ENCODE measurements around the gene IQSEC3.
A peak's percentile ranks its signal among the peaks of the same experiment; 100 is the strongest.

The IQSEC3 gene

GRCh38 chr12:171276-171675 lies 104.7 kb downstream of the IQSEC3 start:
- no peak overlapping the region for H3K56ac ChIP-seq (ENCODE audit: low read length)
- no peak overlapping the region for H4K5ac ChIP-seq (ENCODE audit: low read length)
- H3K9ac ChIP-seq (ENCODE audit: low read length) = no peak overlapping the region
- no peak overlapping the region for H3K4ac ChIP-seq (ENCODE audit: low read depth, low read length)
- no peak overlapping the region for H2AK5ac ChIP-seq (ENCODE audit: low read length)
- no peak overlapping the region for H3K4me2 ChIP-seq (ENCODE audit: low read length)
- H3K79me2 ChIP-seq (ENCODE audit: control insufficient read depth, insufficient read depth, low read length) = no peaks in the 10 kb centered on the region
- no peak overlapping the region for H4K8ac ChIP-seq (ENCODE audit: low read depth, low read length)
- H2BK120ac ChIP-seq (ENCODE audit: low read depth, low read length) = no peak overlapping the region
- no peaks in the 10 kb centered on the region for H3K27me3 ChIP-seq (ENCODE audit: insufficient read depth, low read length, poor library complexity)
- H3K18ac ChIP-seq (ENCODE audit: low read length) = no peak overlapping the region
- no peak overlapping the region for H3K27ac ChIP-seq (ENCODE audit: low read depth, low read length)
- H2BK5ac ChIP-seq (ENCODE audit: low read length) = no peak overlapping the region
- no peaks in the 10 kb centered on the region for H3K36me3 ChIP-seq (ENCODE audit: control insufficient read depth, insufficient read depth, low read length)
- no peak for DNase-seq
- H3K4me1 ChIP-seq (ENCODE audit: control insufficient read depth, low read depth, low read length) = peaks cover 6% of the 10 kb centered on the region
- no peak overlapping the region for H2BK15ac ChIP-seq (replicated peaks; ENCODE audit: low read depth)
- no peak overlapping the region for H3K23ac ChIP-seq (ENCODE audit: low read length)
- no peak overlapping the region for H3K4me3 ChIP-seq (ENCODE audit: low read length)
- no peaks in the 10 kb centered on the region for H3K79me1 ChIP-seq (ENCODE audit: low read length)
- no CpG with 5 or more reads among the region's 10 CpGs for WGBS (ENCODE audit: extremely low coverage, insufficient coverage, low lambda C conversion rate)

DNA sequence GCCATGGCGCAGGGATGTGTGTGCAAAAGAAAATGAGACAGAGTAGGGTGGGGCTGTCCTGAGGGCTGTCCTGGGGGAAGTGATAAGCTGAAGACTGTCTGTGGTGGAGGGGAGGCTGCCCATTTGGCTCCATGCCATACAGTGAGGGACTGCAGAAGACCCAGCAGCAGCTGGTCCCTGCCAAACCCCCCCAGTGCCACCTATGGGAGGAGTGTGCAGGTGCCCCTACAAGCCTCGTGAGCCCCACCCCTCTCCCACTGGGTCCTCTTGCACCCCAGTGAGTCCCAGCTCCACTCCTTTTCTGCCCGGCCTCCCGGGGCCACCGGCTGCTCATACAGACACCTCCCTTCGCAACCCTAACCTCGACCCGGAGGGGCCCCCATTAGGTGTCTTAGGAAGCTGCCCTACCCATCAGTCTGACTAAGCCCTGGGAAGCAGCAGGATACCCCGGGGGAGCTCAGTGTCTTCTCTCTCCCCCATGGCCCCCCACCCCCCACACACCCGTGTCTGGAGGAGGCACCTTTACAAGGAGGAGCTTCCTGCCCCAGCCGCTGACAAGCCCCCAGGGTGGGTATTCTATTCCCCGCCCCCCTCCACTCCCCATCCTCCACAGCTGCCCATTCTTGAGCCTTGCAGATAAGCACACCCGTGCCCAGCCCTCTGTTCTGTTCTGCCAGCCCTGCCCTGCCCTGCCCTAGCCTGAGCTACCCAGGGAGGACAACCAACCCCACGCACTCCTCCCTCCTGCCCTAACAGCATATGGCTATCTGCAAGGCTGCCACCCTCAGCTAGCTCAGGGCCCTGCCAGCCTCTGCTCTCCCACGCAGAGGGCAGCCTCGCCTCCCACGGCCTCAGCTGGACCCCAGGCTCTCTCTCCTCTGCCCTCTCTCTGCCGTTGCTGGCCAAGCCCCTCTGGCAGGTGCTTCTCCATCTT lies 105.4 kb downstream of the IQSEC3 start:
- no CpG with 5 or more reads among the region's 18 CpGs for WGBS (ENCODE audit: extremely low coverage, insufficient coverage, low lambda C conversion rate)
- Histone ChIP-seq H3K23ac (ENCODE audit: low read length) (no peak overlapping the region), H3K79me2 (ENCODE audit: control insufficient read depth, insufficient read depth, low read length) (no peaks in the 10 kb centered on the region), H3K27me3 (ENCODE audit: insufficient read depth, low read length, poor library complexity) (no peaks in the 10 kb centered on the region), H4K8ac (ENCODE audit: low read depth, low read length) (no peak overlapping the region), H3K4me1 (ENCODE audit: control insufficient read depth, low read depth, low read length) (peaks cover 6% of the 10 kb centered on the region), H3K4me2 (ENCODE audit: low read length) (no peak overlapping the region), H2BK120ac (ENCODE audit: low read depth, low read length) (no peak overlapping the region), H3K27ac (ENCODE audit: low read depth, low read length) (no peak overlapping the region), H3K9ac (ENCODE audit: low read length) (no peak overlapping the region), H3K56ac (ENCODE audit: low read length) (no peak overlapping the region), H2BK5ac (ENCODE audit: low read length) (no peak overlapping the region), H2AK5ac (ENCODE audit: low read length) (no peak overlapping the region), H4K5ac (ENCODE audit: low read length) (no peak overlapping the region), H3K4me3 (ENCODE audit: low read length) (no peak overlapping the region), H2BK15ac (replicated peaks; ENCODE audit: low read depth) (no peak overlapping the region), H3K4ac (ENCODE audit: low read depth, low read length) (no peak overlapping the region), H3K36me3 (ENCODE audit: control insufficient read depth, insufficient read depth, low read length) (no peaks in the 10 kb centered on the region), H3K79me1 (ENCODE audit: low read length) (no peaks in the 10 kb centered on the region), H3K18ac (ENCODE audit: low read length) (no peak overlapping the region)
- DNase-seq = no peak

- Histone ChIP-seq H3K27me3 (ENCODE audit: insufficient read depth, low read length, poor library complexity) (no peaks in the 10 kb centered on the region), H3K23ac (ENCODE audit: low read length) (no peak overlapping the region), H3K18ac (ENCODE audit: low read length) (no peak overlapping the region), H2BK5ac (ENCODE audit: low read length) (no peak overlapping the region), H3K79me1 (ENCODE audit: low read length) (no peaks in the 10 kb centered on the region), H2BK15ac (replicated peaks; ENCODE audit: low read depth) (no peak overlapping the region), H3K4ac (ENCODE audit: low read depth, low read length) (no peak overlapping the region), H3K4me3 (ENCODE audit: low read length) (no peak overlapping the region), H3K36me3 (ENCODE audit: control insufficient read depth, insufficient read depth, low read length) (no peaks in the 10 kb centered on the region), H4K8ac (ENCODE audit: low read depth, low read length) (no peak overlapping the region), H2BK120ac (ENCODE audit: low read depth, low read length) (no peak overlapping the region), H3K27ac (ENCODE audit: low read depth, low read length) (no peak overlapping the region), H4K5ac (ENCODE audit: low read length) (no peak overlapping the region), H3K79me2 (ENCODE audit: control insufficient read depth, insufficient read depth, low read length) (no peaks in the 10 kb centered on the region), H3K9ac (ENCODE audit: low read length) (no peak overlapping the region), H3K56ac (ENCODE audit: low read length) (no peak overlapping the region), H3K4me2 (ENCODE audit: low read length) (no peak overlapping the region), H2AK5ac (ENCODE audit: low read length) (no peak overlapping the region), H3K4me1 (ENCODE audit: control insufficient read depth, low read depth, low read length) (peaks cover 6% of the 10 kb centered on the region)
- WGBS (ENCODE audit: extremely low coverage, insufficient coverage, low lambda C conversion rate) = no CpG with 5 or more reads among the region's 15 CpGs
- no peak for DNase-seq
Measured at GRCh38 chr12:172732-173161, 106.2 kb downstream of the IQSEC3 start.

DNA sequence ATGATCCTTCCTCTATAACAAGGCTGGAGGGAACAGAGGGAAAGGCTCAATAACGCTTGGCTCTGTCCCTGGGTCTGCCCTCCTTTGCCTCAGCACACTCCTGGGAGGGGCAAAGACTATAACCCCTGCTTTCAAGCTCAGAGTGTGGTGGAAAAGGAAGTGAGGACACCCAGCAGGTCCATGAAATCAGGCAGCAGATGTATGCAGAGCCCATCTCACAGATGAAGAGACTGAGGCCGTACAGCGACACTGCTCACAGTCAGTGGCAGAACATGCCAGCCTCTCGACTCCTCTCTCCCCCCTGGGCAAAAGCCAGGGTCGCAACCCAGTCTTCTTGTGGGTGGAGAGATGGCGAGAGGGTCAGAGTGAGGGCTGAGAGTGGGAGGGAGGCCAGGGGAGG lies 107.6 kb downstream of the IQSEC3 start:
- Histone ChIP-seq H3K9ac (ENCODE audit: low read length) (no peak overlapping the region), H4K5ac (ENCODE audit: low read length) (no peak overlapping the region), H3K4ac (ENCODE audit: low read depth, low read length) (no peak overlapping the region), H4K8ac (ENCODE audit: low read depth, low read length) (no peak overlapping the region), H2BK15ac (replicated peaks; ENCODE audit: low read depth) (no peak overlapping the region), H2BK120ac (ENCODE audit: low read depth, low read length) (no peak overlapping the region), H3K4me3 (ENCODE audit: low read length) (no peak overlapping the region), H3K56ac (ENCODE audit: low read length) (no peak overlapping the region), H3K4me1 (ENCODE audit: control insufficient read depth, low read depth, low read length) (peaks cover 3% of the 10 kb centered on the region), H3K4me2 (ENCODE audit: low read length) (no peak overlapping the region), H3K18ac (ENCODE audit: low read length) (no peak overlapping the region), H3K79me1 (ENCODE audit: low read length) (no peaks in the 10 kb centered on the region), H3K23ac (ENCODE audit: low read length) (peak overlapping the region; percentile 45), H2AK5ac (ENCODE audit: low read length) (no peak overlapping the region), H3K36me3 (ENCODE audit: control insufficient read depth, insufficient read depth, low read length) (no peaks in the 10 kb centered on the region), H3K79me2 (ENCODE audit: control insufficient read depth, insufficient read depth, low read length) (no peaks in the 10 kb centered on the region), H2BK5ac (ENCODE audit: low read length) (no peak overlapping the region), H3K27ac (ENCODE audit: low read depth, low read length) (no peak overlapping the region), H3K27me3 (ENCODE audit: insufficient read depth, low read length, poor library complexity) (no peaks in the 10 kb centered on the region)
- WGBS (ENCODE audit: extremely low coverage, insufficient coverage, low lambda C conversion rate) = no CpG with 5 or more reads among the region's 6 CpGs
- DNase-seq = no peak

- H3K4ac ChIP-seq (ENCODE audit: low read depth, low read length) = no peak overlapping the region
- H3K27me3 ChIP-seq (ENCODE audit: insufficient read depth, low read length, poor library complexity) = no peaks in the 10 kb centered on the region
- no peaks in the 10 kb centered on the region for H3K79me2 ChIP-seq (ENCODE audit: control insufficient read depth, insufficient read depth, low read length)
- H3K4me3 ChIP-seq (ENCODE audit: low read length) = no peak overlapping the region
- H3K23ac ChIP-seq (ENCODE audit: low read length) = no peak overlapping the region
- no peak overlapping the region for H2BK5ac ChIP-seq (ENCODE audit: low read length)
- no CpG with 5 or more reads among the region's 23 CpGs for WGBS (ENCODE audit: extremely low coverage, insufficient coverage, low lambda C conversion rate)
- DNase-seq = no peak
- H4K5ac ChIP-seq (ENCODE audit: low read length) = no peak overlapping the region
- H3K56ac ChIP-seq (ENCODE audit: low read length) = no peak overlapping the region
- no peak overlapping the region for H3K9ac ChIP-seq (ENCODE audit: low read length)
- H3K4me1 ChIP-seq (ENCODE audit: control insufficient read depth, low read depth, low read length) = no peaks in the 10 kb centered on the region
- H2BK120ac ChIP-seq (ENCODE audit: low read depth, low read length) = no peak overlapping the region
- no peak overlapping the region for H3K18ac ChIP-seq (ENCODE audit: low read length)
- H2AK5ac ChIP-seq (ENCODE audit: low read length) = no peak overlapping the region
- no peak overlapping the region for H3K4me2 ChIP-seq (ENCODE audit: low read length)
- no peaks in the 10 kb centered on the region for H3K36me3 ChIP-seq (ENCODE audit: control insufficient read depth, insufficient read depth, low read length)
- H2BK15ac ChIP-seq (replicated peaks; ENCODE audit: low read depth) = no peak overlapping the region
- H4K8ac ChIP-seq (ENCODE audit: low read depth, low read length) = no peak overlapping the region
- H3K27ac ChIP-seq (ENCODE audit: low read depth, low read length) = no peak overlapping the region
- H3K79me1 ChIP-seq (ENCODE audit: low read length) = no peaks in the 10 kb centered on the region
Measured at GRCh38 chr12:174596-174995, 108.0 kb downstream of the IQSEC3 start.
